Measurements from ENCODE around the gene SND1.

DNA sequence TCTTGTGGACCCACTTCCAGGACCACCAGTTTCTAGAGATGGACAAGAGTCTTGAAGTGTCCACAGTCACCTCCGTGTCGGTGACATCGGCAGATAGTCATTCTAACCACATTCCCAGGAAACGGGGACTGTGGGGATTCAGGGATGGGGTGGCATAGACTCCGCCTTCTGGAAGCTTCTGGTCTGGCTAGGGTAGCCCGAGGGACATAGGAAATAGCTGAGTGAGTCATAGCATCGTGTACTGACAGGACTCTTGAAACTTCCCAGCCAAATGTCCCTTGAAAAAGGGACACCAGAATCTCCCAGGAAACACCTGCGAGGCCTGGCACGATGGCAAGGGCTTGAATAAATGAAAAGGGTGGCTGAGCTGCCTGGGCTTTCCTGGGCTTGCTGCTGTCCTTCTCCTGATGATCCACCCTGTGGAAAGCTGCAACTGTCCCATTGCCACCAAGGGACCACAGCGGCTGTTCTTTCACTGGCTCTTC, 463.4 kb downstream of the SND1 start:
- no peak for TF ChIP-seq POLR2A (IDR thresholded peaks at IDR 0.05)
- TF ChIP-seq, protein P1, sequence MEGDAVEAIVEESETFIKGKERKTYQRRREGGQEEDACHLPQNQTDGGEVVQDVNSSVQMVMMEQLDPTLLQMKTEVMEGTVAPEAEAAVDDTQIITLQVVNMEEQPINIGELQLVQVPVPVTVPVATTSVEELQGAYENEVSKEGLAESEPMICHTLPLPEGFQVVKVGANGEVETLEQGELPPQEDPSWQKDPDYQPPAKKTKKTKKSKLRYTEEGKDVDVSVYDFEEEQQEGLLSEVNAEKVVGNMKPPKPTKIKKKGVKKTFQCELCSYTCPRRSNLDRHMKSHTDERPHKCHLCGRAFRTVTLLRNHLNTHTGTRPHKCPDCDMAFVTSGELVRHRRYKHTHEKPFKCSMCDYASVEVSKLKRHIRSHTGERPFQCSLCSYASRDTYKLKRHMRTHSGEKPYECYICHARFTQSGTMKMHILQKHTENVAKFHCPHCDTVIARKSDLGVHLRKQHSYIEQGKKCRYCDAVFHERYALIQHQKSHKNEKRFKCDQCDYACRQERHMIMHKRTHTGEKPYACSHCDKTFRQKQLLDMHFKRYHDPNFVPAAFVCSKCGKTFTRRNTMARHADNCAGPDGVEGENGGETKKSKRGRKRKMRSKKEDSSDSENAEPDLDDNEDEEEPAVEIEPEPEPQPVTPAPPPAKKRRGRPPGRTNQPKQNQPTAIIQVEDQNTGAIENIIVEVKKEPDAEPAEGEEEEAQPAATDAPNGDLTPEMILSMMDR (IDR thresholded peaks at IDR 0.05): no peak

Measured in esophagus squamous epithelium (tissue), 4 donors.